ENCODE measurements around the gene SEMA3B.

DNA sequence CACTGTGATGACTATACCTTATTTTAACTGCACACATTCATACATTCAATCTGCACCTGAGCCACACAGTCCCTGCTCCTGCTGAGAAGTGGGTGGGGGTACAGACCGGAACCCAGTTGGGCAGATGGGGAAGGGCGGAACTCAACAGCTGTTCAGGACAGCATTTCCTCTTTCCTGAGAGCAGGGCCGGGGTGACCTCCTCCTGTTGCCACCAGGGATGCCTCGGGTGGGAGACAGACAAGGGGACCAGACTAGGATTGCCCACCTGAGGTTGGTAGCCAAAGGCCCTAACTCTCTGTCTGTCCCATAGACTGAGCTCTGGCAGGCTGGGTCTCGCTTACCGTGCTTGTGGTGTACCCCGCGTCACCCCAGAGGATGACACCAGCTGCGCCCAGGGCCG, 49.7 kb downstream of the SEMA3B start:
- TF ChIP-seq, protein P1, sequence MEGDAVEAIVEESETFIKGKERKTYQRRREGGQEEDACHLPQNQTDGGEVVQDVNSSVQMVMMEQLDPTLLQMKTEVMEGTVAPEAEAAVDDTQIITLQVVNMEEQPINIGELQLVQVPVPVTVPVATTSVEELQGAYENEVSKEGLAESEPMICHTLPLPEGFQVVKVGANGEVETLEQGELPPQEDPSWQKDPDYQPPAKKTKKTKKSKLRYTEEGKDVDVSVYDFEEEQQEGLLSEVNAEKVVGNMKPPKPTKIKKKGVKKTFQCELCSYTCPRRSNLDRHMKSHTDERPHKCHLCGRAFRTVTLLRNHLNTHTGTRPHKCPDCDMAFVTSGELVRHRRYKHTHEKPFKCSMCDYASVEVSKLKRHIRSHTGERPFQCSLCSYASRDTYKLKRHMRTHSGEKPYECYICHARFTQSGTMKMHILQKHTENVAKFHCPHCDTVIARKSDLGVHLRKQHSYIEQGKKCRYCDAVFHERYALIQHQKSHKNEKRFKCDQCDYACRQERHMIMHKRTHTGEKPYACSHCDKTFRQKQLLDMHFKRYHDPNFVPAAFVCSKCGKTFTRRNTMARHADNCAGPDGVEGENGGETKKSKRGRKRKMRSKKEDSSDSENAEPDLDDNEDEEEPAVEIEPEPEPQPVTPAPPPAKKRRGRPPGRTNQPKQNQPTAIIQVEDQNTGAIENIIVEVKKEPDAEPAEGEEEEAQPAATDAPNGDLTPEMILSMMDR (IDR thresholded peaks at IDR 0.05): no peak
- TF ChIP-seq POLR2A (IDR thresholded peaks at IDR 0.05): no peak
